Esophagus muscularis mucosa (tissue), 3 donors: ENCODE results near the gene APOH.

ENCODE experiments used
- CTCF ChIP-seq, 3 experiments: fragments of 200-600 bp in 2 of 3; fragments of 450-650 bp in 1 of 3; sonication (generic) in 2 of 3; IDR thresholded peaks; one replicate each; pipeline ENCODE4 v1.5.1; 2017 to 2019; ENCODE audit warnings: antibody characterized with exemption in 3 of 3, mild to moderate bottlenecking in 2 of 3, moderate library complexity in 1 of 3
- POLR2A ChIP-seq: fragments of 450-650 bp; IDR thresholded peaks from one replicate; pipeline ENCODE4 v1.6.1; 2017; ENCODE audit warnings: antibody characterized with exemption, moderate library complexity, mild to moderate bottlenecking, low read depth

- TF ChIP-seq CTCF (IDR thresholded peaks at IDR 0.05) = no peak
- no peak for TF ChIP-seq POLR2A
Measured at GRCh38 chr17:66192378-66192687, 36.9 kb downstream of the APOH start.
